HG03565 (cell line): ENCODE measurements around the gene NPIPA8.
"Not testable (repeated sequence)": the region's sequence is repeated elsewhere in the genome, so short reads cannot be mapped to it uniquely, and the experiment has no call there.

Source experiments
- ATAC-seq: cut with Tn5 transposase; IDR thresholded peaks from one replicate; pipeline ENCODE4 v1.9.1; 2021; ENCODE audit warnings: mild to moderate bottlenecking, moderate library complexity; ENCODE audit not compliant: unreplicated experiment

NPIPA8 gene

GRCh38 chr16:18336636-18337035 lies at the start of gene NPIPA8:
Gene NPIPA8, minus strand, starts transcription at chr16:18336736. Its CDS starts 4,074 bp downstream, at chr16:18332662.
- not testable (repeated sequence) for ATAC-seq

GRCh38 chr16:18385285-18385684 lies 48.7 kb upstream of the NPIPA8 start:
- not testable (repeated sequence) for ATAC-seq

DNA sequence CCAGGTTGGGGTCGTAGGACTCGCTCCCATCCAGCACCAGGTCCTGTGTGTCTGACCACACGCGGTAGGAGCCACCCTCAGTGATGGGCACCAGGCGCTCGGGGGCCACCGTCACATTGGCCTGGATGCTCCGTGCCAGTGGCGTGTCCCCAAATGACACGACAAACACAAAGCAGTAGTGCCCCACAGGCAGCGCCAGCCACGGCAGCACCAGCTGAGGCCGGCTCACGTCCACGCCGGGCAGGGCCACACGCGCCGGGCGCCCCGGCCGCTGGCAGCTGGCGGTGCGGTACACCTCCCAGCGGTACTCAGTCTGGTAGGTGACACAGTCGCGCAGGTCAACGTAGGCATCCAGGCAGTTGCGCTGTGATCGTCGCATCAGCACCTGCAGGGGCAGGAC lies 48.3 kb upstream of the NPIPA8 start:
- ATAC-seq = not testable (repeated sequence)

GRCh38 chr16:18384098-18384636 lies 47.6 kb upstream of the NPIPA8 start:
- ATAC-seq = not testable (repeated sequence)

DNA sequence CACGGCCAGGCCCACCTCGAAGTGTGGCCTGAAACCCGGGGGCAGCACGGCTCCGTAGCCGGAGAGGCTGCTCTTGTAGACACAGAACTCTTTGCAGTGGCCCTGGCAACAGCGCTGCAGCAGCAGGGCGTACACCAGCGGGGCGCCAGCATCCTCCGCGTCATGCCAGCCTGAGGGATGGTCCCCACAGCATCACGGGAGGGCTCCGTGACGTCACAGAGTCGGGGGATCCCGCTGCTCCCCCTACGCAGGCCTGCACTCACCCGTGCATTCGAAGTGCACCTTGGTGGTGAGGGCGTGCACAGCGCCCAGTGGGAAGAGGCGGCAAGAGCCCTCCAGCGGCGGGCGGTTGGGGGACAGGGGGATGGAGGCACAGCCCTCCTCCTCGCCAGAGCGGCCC lies 46.2 kb upstream of the NPIPA8 start:
- ATAC-seq = not testable (repeated sequence)

DNA sequence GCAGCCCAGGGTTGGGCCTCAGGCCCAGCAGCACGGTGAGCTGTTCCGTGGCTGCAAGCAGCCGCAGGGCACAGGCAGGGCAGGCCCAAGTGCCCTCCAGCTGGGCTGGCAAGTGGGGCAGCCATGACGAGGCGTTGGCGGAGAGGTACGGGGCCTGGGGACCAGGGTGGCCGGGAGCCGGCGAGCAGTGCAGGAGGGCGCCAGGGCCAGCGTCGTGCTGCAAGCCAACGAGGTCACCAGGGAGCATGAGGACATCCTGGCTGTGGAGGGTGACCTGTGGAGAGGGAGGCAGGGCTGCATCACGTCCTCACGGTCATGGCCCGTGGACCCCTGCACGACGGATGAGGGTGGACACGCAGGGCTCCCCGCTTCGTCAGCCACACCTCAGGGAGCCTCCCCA lies 11.2 kb upstream of the NPIPA8 start:
- ATAC-seq = not testable (repeated sequence)

- not testable (repeated sequence) for ATAC-seq
These were observed 10.5 kb upstream of the NPIPA8 start for GRCh38 chr16:18346993-18347392.

- not testable (repeated sequence) for ATAC-seq
These were observed 8.1 kb upstream of the NPIPA8 start for GRCh38 chr16:18344634-18345033.

DNA sequence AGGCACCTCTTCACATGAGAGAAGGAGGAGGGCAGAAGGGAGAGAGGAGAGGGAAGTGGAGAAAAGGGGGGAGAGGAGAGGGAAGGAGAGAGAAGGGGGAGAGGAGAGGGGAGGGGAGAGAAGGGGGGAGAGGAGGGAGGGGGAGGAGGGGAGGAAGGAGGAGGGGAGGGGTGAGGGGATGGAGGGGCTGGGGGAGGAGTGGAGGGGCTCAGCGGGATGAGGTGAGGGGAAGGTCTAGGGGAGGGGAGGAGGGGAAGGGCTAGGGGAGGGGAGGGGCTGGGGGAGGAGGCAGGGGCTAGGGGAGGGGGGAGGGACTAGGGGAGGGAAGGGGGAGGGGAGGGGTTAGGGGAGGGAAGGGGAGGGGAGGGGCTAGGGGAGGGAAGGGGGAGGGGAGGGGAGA lies 5.5 kb upstream of the NPIPA8 start:
- not testable (repeated sequence) for ATAC-seq

DNA sequence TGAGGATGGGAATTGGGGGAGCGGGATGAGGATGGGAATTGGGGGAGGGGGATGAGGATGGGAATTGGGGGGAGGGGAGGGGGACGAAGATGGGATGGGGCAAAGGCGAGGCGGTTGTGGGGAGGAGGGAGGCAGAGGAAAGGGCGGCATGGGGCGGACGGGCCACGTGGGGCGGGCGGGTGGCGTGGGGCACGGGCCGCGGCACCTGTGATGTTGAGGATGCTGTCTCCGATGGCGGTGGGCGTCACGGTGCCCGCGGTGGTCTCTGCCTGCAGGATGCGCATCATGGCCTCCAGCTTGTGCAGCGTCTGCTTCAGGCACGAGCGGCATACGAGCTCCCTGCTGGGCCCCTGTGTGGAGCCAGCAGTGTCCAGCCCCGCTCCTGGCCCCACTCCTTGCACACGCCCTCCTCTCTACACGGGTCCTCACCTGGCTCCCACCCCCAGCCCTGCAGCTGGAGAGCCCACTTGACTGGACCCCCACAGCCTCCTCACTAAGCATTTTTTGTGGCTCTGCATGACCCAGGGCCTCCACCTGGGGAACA lies 5.0 kb upstream of the NPIPA8 start:
- ATAC-seq = not testable (repeated sequence)

- ATAC-seq = not testable (repeated sequence)
These were observed 2.7 kb upstream of the NPIPA8 start for GRCh38 chr16:18339210-18339609.

DNA sequence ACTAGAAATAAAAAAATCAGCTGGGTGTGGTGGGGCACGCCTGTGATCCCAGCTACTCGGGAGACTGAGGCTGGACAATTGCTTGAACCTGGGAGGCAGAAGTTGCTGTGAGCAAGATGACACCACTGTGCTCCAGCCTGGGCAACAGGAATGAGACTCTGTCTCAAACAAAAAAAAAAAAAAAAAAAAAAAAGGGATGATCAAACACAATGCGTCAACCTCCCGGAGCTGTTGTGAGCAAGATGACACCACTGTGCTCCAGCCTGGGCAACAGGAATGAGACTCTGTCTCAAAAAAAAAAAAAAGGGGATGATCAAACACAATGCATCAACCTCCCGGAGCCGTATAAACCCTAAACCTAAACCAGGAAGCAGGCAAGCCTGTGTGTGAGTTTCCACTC lies 24.7 kb downstream of the NPIPA8 start:
- not testable (repeated sequence) for ATAC-seq

DNA sequence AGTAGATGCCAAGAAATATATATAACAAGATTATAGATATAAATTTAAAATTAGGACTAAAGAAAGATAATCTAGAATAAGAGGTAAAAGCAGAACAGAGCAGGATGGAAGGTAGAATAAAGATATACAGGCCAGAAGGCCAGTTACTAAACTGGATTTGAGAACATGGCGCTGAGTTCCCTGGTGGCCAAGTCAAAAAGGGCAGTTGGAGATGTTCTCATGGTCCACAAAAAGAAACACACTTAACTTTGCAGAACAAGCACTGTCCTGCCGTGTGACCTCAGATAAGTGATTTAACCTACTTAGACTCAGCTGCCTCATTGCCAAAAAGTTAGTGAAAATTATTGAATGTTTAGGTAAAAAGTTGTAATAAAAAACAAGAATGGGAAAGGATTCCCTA lies 27.4 kb downstream of the NPIPA8 start:
- not testable (repeated sequence) for ATAC-seq

- not testable (repeated sequence) for ATAC-seq
These were observed 29.3 kb downstream of the NPIPA8 start for GRCh38 chr16:18307241-18307640.

DNA sequence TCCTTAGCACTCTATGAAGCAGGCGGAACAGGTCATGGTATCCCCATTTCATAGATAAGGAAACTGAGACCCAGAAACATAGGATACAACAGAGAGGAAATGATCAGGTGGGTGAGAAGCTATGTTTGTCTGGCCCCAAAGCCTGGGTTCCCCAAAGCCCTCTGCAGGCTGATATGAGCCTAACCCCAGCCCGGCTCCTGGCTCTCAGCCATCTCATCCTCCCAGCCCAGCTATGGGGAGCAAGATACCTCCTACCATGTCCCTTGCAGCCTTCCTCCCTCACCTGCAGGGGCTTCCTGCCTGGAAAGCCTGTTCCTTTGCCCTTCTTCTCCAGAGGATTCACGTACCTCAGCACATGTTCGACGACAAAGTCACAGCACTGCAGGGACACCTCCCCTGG lies 30.5 kb downstream of the NPIPA8 start:
- ATAC-seq = not testable (repeated sequence)

- ATAC-seq = not testable (repeated sequence)
These were observed 33.4 kb downstream of the NPIPA8 start for GRCh38 chr16:18303059-18303706.

DNA sequence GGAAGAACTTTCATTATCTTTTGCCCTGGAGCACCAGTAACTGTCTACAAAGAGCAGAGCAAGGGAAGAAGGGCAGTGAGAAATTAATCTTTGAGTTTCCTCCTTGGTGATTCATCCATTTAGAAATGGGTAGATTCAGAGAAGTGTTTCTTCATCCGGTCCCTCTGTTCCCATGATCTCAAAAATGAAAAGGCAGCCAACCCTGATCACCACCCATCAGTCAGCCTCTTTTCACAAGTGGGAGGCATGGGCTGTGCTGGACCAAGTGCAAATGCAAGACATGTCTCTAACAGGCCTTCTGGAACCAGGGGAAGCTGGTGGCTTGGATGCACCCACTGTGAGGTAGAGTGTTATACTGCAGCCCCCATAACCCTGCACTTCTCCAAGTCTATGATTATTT lies 38.8 kb downstream of the NPIPA8 start:
- not testable (repeated sequence) for ATAC-seq

DNA sequence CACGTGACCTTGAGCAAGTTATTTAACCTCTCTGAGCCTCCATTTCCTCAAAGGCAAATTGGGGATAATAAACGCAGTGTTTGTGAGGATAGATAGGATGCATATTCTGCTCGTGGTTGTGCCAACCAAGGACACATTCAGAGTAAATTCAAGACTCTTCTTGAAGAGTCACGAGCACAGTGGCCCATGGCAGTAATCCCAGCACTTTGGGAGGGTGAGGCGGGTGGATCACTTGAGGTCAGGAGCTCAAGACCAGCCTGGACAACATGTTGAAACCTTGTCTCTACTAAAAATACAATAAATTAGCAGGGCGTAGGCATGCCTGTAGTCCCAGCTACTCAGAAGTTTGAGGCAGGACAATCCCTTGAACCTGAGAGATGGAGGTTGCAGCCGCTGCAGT lies 39.6 kb downstream of the NPIPA8 start:
- not testable (repeated sequence) for ATAC-seq

GRCh38 chr16:18294371-18294770 lies 42.2 kb downstream of the NPIPA8 start:
- ATAC-seq = not testable (repeated sequence)

- ATAC-seq = not testable (repeated sequence)
These were observed 43.1 kb downstream of the NPIPA8 start for GRCh38 chr16:18293337-18293956.

GRCh38 chr16:18290959-18291358 lies 45.6 kb downstream of the NPIPA8 start:
- not testable (repeated sequence) for ATAC-seq

DNA sequence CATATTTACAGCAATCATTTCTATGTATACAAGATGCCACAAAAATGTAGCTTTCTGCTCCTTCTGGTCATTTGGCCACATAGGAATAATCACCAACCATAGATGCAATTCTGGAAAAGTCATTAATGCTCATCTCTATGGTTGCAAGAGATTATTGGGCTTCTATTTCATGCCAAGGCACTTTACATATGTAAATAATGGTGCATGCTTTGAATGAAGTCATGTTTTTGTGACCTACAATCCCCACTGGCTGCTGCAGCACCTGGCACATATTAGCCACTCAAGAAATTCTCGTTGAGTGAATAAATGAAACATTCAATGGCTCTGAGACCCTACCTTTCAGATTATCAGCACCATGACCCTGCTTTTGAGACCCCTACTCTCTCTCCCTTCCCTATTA lies 50.2 kb downstream of the NPIPA8 start:
- ATAC-seq = not testable (repeated sequence)
